Amniotic stem cell (primary cell): ENCODE results near the gene AOPEP.

Experiments
- DNase-seq: peaks from one replicate; lab custom pipeline; 2025; lab: John Stamatoyannopoulos, UW

The AOPEP gene

DNA sequence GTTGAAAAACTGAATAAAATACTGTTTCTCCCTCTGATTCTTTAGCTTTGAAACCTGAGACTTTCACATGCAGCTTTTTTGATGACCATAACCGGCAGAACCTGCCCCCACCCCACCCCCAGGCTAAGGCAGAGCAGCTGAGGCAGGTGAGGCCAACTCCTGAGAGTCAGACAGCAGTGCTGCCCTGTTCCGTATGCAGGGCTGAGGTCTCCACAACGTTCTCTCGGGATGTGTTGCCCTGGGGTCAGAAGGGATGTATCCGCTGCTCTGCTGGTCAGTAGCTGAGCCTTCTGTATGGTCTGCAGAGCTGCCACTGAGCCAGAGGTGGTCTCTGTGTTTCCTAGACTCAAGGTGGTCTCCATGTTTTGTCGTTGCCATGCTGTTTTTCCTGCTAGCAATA, 190.5 kb downstream of the AOPEP start:
- no peak for DNase-seq

- DNase-seq = no peak
These were observed 191.7 kb downstream of the AOPEP start for GRCh38 chr9:94918038-94918753.

- no peak for DNase-seq
These were observed 193.0 kb downstream of the AOPEP start for GRCh38 chr9:94919376-94920098.

- no peak for DNase-seq
These were observed 194.1 kb downstream of the AOPEP start for GRCh38 chr9:94920420-94921091.

DNA sequence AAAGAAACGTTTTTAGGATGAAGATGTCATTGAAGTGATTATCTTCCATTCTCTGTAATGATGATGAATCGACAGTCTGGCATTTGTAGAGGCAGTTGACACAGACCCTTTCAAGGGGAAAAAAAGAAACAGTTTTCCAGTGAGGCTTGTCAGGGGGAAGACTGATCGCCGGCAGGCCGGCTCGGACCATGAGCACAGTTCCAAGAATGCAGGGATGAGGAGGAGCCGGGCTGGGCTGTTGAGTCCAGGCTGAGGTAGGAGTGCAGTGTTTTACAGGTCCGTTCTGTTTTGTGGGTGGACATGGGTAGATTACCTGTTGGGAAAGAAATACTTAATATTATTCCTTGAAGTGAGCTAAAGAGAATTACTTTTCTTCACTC, 194.6 kb downstream of the AOPEP start:
- peak; percentile 61 for DNase-seq

DNA sequence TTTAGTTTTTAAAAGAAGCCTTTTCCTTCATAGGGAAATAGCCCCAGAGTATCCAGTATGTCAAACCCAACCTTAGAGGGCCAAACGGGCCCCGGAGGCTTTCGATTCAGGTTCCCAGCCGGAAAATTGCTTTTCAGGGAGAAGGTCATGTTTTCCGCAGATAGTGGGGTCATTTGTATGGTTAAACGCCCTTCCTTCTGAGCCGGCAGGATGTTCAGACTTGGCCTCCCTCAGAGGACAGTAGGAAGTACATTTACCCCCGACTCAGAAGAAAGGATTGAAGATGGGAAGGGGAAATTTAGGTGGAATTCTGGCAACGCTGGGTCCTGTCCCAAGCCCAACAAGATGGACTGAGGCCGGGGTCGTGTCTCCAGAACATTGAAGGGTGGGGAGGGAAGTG, 195.2 kb downstream of the AOPEP start:
- DNase-seq = no peak

GRCh38 chr9:94922098-94922607, 195.7 kb downstream of the AOPEP start:
- peak; percentile 72 for DNase-seq

- no peak for DNase-seq
These were observed 196.2 kb downstream of the AOPEP start for GRCh38 chr9:94922691-94923107.

DNA sequence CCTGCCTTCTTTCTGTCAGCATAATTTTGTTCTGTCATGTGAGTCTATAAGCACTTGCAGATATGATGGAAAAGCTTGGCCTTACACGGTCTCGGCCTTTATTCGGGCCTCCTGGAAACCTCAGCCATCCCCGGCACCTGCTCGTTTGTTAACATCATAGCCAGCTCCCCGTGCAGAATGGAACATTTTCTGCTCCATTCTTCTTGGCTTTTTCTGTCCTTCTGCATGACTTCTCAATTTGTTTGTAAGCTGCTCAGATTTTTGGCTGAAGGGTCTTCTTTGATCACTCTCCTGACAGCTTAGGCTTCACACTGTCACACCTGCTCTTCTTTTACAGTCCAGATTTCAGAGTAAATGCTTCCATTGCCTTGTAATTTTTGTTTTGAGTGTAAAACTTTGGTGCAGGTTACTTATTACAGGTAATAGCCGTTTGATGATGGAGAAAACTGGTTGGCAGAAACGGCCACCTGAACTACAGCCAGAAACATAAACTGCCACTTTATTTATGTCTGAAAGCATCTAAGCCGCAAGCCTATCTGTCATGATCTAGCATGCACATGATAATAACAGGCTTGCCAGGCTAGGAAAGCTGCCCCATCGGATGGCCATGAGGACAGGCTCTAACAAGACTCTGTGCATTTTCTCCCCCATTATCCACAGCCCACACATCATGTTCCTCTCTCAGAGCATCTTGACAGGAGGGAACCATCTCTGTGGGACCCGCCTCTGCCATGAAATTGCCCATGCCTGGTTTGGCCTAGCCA, 197.0 kb downstream of the AOPEP start:
- DNase-seq = no peak

DNA sequence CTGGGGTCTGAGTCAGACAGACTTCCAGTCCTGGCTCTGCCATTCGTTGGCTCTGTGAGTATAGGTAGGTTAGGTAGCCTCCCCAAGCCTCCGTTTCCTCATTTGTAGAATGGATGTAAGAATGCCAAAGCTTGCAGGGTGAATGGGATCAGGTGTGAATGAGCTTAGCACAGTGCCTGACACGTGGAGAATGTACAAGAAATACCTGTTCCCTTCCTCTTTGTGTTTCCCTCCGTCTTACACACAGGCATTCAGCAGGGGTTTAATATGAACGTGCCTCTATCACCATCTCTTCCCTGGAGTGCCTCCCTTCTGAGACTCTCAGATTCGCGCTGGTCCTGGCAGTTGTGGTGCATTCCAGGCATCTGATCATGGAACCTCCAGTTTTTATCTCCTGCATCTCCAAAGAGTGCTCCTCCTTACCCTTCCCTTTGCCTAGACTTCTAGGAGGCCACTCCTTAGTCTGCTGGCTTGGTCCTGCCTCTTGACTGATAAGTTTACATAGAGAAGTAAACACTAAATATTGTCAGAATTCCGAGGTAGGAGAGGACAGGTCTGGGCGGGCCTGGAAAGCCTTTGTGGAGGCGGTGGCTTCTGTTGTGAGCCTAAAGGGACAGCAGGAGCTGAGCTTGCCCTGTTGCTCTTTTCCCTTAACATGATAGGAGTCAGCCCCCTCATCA, 199.4 kb downstream of the AOPEP start:
- no peak for DNase-seq

GRCh38 chr9:94926431-94926800, 199.9 kb downstream of the AOPEP start:
- no peak for DNase-seq

- no peak for DNase-seq
These were observed 200.7 kb downstream of the AOPEP start for GRCh38 chr9:94927048-94927761.

DNA sequence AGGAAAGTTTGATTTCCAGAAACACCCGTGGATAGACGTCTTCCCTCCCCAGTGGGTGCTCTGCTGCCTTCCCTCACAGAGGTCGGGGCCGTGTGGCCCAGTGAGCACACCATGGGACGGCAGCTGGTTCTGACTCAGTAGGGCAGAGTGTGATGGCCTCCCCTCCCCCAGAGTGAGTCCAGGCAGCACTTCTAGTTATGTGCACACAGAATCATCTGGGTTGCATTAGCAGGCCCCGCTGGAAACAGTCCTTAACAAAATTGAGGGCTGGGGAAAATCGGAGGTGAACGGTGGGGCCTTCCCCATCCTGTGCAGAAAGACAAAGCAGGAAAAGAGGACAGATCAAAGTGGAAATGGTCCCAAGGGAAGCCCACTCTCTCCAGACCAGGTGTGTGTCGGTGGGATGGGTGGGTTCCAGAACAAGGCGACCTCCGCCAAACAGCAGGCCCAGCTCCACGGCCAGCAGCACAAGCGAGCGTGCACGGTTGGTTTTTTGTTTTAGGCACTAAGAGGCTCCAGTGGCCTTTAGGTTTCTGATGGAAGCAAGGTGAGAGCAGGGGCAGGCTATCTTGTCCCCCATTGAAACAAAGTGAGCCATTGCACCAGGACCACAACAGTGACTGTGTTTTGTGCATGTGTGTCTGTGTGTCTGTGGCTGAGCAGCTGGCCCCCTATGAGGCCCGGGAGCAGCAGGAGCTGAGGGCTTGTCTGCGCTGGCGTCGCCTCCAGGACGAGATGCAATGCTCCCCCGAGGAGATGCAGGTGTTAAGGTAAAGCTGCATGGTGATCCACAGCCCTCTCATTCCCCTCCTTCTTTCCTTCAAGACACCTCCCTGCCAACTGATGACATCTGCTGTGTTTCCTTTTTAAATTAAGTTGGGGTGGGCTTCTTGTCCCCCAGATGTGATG, 201.5 kb downstream of the AOPEP start:
- DNase-seq = no peak

DNA sequence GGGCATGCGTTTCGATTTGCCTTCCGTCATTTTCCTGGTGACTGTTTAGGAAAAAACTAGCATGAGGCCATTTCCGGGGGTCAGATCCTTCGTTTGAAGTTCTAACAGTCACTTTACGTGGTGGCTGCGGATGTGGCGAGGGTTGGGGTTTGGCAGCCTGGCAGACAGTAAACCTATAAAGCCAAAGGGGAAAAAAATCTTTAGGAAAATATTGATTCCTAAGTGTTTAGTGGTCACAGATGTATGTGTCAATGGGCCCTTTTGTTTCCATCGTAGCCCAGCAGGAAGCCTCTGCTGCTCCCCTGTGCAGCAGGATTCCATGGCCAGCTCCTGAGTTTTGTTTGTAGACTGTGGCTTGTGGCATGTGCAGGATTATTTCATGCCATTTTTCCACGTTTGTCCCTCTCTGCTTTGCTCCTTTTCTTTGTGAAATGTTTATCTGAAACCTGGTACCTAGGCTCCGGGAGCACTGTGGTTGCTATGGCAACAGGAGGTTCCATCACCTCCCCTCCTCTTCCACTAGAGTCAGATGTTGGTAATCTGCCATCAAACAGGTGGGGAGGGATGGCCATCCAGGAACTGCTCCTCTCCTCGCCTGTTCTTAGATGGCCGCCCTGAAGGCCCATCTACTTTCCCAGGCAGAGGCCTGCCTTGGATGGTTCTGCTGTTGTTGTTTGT, 202.3 kb downstream of the AOPEP start:
- DNase-seq = no peak

DNA sequence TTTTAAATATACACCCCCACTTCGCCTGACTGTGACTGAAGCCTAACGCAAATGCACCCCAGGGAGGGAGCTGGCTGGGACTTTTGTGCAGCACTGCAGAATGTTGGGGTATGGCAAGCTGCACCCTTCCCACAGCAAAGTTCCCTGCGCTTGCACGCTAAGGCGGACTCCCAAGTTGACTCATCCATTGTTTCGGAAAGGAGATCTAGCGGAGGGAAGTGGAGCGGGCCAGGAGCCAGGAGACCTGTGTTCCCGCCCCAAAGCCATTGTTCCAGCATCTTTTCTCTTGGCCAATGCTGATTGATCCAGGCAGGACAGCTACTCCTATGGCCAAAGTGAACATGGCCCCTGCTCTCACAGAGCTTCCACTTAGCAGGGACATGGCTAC, 202.9 kb downstream of the AOPEP start:
- DNase-seq = no peak

DNA sequence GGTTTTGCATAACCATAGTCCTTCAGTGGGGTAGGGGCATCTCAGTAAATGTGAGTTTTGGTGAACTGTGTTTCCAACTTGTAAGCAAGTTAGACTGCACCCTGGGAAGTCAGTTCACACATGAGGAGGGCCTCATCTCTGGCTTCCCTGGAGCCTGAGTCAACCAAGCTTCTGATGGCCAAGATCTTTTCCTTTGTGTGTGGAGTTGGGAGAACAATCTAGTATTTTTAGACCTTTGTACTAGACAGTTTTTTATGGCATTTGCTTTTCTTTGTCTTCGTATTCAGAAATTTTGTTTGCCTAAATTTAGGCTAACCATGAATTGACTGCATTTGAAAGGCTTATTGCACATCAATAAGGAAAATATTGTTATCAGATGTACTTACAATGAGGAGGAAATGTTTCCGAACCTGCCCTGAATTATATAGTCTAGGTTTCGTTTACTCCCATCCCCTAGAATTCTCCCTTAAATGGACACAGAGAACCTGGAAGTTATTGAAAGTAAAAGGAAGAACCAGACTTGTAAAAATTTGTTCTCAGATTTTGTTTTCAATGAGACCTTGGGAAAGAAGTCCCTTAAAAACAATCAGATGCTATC, 204.6 kb downstream of the AOPEP start:
- DNase-seq = no peak

- no peak for DNase-seq
These were observed 205.2 kb downstream of the AOPEP start for GRCh38 chr9:94931740-94932139.

GRCh38 chr9:94932652-94933510, 206.4 kb downstream of the AOPEP start:
- DNase-seq = no peak
